HG03565 (cell line): Measurements from ENCODE around the gene MYO3B.
"Not testable (repeated sequence)": the region's sequence is repeated elsewhere in the genome, so short reads cannot be mapped to it uniquely, and the experiment has no call there.

Experiments used
- ATAC-seq: cut with Tn5 transposase; IDR thresholded peaks from one replicate; pipeline ENCODE4 v1.9.1; 2021; ENCODE audit warnings: mild to moderate bottlenecking, moderate library complexity; ENCODE audit not compliant: unreplicated experiment

The MYO3B gene

GRCh38 chr2:170582751-170583463 is 405.0 kb downstream of the MYO3B start:
- ATAC-seq, result no peak

- ATAC-seq, result no peak
These were observed 407.1 kb downstream of the MYO3B start for GRCh38 chr2:170585067-170585466.

DNA sequence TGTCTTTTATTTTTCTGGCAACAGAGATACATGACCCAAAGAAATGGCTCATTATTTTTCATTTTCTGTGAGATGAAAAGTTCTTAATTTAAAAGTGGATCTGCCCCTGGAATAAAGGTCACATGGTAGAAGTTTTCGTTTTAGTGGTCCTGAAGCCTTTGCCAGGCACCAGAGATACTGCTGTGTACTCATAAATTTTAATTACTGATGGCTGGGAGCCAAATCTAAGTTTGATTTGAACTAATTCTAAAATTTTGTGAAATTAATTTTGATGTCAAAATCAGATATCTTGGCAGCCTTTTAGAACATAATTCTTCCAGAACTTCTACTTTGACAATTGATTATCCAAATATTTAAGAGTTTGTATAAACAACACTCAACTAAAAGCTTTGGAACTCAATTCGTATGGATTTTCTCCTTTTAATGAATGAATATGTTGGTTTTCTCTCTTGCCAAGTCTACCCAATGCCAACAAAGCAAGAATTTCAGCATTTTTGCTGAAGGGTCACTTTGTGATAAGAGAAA is 408.7 kb downstream of the MYO3B start:
- no peak for ATAC-seq

- no peak for ATAC-seq
These were observed 409.2 kb downstream of the MYO3B start for GRCh38 chr2:170587117-170587516.

DNA sequence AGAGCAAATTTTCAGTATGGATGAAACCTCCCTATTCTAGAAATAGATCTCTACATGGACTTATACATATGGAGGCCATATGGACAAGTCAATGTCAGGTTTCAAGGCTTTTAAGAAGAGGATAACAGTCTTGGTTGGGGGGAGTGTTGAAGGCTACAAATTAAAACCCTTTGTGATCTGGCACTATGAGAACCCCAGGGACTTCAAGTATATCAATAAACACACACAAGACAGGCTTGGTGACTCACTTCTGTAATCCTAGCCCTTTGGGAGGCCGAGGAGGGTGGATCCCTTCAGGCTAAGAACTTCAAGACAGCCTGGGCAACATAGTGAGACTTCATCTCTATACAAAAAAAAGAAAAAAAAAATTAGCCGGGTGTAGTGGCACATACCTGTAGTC is 410.0 kb downstream of the MYO3B start:
- ATAC-seq, result no peak

DNA sequence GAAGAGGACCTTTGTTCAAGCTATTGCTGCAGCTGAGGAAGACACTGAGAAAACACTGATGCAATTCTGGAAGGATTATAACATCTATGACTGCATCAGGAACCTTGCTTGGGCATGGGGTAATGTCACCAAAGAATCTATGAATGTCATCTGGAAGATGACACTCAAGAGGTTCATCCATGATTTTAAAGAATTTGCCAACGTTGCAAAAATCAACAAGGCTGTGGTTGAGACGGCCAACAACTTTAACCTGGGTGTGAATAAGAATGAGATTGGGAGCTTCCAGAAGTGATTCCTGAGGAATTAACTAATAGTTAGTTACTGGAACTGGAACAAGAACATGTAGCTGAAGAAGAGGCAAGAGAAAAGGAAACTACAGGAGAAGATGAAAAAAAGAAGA is 410.8 kb downstream of the MYO3B start:
- ATAC-seq, result no peak

DNA sequence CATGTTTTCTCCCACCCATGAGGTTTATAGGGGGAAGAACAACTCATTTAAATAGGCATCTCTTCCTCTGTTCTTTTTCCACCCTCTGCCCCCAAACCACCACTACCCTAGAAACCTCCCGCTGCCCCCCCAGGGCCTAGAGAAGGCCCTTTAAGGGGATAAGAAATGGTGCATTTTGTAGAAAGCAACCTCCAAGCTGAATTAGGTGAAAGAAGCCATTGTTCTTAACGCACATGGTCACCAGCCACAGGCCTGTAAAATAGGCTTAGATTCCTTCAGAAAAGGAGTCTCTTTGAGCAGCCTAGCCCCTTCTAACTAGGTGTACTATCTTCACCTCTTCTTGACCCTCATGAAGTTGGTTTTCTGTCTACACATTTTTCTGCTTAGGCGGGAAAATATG is 418.6 kb downstream of the MYO3B start:
- ATAC-seq, result no peak

GRCh38 chr2:170598067-170598395 is 420.1 kb downstream of the MYO3B start:
- no peak for ATAC-seq

GRCh38 chr2:170601489-170601888 is 423.5 kb downstream of the MYO3B start:
- no peak for ATAC-seq

- ATAC-seq, result no peak
These were observed 427.9 kb downstream of the MYO3B start for GRCh38 chr2:170605862-170606261.

GRCh38 chr2:170607171-170607570 is 429.2 kb downstream of the MYO3B start:
- ATAC-seq, result no peak

- no peak for ATAC-seq
These were observed 432.7 kb downstream of the MYO3B start for GRCh38 chr2:170610615-170611014.

GRCh38 chr2:170618948-170619347 is 441.0 kb downstream of the MYO3B start:
- not testable (repeated sequence) for ATAC-seq

GRCh38 chr2:170635094-170635493 is 457.1 kb downstream of the MYO3B start:
- not testable (repeated sequence) for ATAC-seq

GRCh38 chr2:170639635-170640034 is 461.7 kb downstream of the MYO3B start:
- ATAC-seq, result no peak

DNA sequence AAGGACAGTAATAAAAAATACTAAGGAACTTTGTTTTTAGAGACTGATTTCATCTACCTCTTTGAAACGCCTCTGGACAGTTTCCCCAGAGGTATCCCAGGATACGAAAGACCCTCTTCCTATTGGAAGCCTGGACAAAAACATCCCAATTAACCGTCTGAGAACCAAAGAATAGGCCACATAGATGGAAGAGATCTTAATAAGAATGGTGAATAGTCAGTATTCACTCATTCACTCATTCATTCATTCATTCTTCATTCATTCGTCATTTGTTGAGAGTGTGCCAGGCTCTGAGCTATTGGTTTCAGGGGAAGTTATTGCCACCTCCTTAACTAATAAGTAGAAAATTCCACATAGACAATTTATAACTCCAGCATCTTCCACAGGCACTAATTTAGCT is 464.0 kb downstream of the MYO3B start:
- no peak for ATAC-seq

GRCh38 chr2:170643346-170643745 is 465.4 kb downstream of the MYO3B start:
- no peak for ATAC-seq

- ATAC-seq, result no peak
These were observed 469.9 kb downstream of the MYO3B start for GRCh38 chr2:170647741-170648436.

DNA sequence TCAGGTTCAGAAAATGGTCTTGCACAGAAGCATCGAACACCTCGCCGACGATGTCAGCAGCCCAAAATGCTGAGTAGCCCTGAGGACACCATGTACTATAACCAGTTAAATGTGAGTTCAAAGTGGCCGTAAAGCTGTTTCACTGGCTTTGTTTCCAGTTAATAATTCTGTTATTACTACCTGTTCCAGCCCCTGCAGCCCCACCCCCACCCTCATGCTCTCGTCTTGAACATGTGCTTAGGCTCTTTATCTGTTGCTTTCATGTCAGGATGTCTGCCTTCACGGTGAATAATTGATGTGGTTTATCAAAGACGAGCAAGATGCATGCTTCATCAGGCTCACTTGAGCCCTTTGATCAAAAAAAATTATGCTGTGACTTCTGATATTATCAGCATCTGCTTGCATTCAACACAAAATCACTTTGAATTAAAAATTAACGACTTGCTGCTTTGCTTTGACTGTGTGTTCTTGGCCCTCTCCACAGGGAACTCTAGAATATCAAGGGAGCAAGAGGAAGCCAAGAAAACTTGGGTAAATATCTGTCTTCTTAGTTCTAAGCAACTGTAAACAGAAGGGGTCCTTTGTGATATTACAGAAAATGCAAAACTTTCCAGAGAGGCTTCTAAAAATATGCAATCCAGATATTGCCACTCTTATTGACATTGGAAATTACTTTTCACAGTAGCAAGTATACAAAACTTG is 473.8 kb downstream of the MYO3B start:
- ATAC-seq, result no peak

DNA sequence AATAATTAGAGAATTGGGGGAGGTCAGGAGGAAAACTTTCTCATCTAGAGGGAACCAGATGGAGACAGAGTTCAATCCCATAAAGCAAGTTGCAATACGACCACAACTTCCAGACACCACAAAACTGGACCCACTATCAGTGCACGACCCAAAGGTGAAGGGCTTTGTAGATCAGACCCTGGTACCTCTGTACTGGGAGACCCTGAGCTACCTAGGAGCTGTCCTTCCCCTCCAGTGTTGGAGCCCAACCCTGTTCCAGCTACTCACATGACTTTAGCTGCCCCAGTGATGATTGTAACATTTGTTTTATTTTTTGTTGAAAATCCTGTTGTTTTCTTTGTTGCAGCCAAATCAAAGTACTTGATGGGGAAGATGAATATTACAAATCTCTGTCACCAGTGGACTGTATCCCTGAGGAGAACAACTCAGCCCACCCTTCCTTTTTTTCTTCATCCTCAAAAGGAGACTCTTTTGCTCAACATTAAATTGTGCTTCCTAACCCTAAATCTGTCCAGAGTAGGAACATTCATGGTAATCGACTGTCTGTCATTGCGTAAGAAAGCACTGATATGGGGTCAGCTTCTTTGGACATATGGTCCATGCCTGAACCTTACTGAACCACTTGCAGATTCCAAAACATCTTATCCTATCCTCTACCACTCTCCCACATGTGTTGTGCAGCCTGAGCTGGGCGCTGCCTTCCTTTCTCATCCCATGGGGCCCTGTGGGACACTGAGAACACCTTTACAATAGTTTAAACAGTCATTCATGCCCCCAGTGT is 474.9 kb downstream of the MYO3B start:
- no peak for ATAC-seq

GRCh38 chr2:170656669-170657068 is 478.7 kb downstream of the MYO3B start:
- no peak for ATAC-seq
